ENCODE measurements around the gene BTBD16. TPM values are rescaled to one million over a fixed set of nuclear protein-coding genes. Genes with fewer than 3 reads are reported as not detected.

The BTBD16 gene
- total and polyA plus RNA-seq, 2 experiments from 2014 or later, result 0.09 to 0.16 TPM

- no peaks in the 10 kb centered on the region for H3K36me3 ChIP-seq
- no peak overlapping the region for H3K27ac ChIP-seq
- no peak for DNase-seq (ENCODE audit: low read depth in 1 of 2, low spot score in 1 of 2)
- H3K4me1 ChIP-seq (ENCODE audit: low read depth), result no peaks in the 10 kb centered on the region
- H3K9me3 ChIP-seq (ENCODE audit: low read depth), result no peaks in the 10 kb centered on the region
- TF ChIP-seq, protein P1, sequence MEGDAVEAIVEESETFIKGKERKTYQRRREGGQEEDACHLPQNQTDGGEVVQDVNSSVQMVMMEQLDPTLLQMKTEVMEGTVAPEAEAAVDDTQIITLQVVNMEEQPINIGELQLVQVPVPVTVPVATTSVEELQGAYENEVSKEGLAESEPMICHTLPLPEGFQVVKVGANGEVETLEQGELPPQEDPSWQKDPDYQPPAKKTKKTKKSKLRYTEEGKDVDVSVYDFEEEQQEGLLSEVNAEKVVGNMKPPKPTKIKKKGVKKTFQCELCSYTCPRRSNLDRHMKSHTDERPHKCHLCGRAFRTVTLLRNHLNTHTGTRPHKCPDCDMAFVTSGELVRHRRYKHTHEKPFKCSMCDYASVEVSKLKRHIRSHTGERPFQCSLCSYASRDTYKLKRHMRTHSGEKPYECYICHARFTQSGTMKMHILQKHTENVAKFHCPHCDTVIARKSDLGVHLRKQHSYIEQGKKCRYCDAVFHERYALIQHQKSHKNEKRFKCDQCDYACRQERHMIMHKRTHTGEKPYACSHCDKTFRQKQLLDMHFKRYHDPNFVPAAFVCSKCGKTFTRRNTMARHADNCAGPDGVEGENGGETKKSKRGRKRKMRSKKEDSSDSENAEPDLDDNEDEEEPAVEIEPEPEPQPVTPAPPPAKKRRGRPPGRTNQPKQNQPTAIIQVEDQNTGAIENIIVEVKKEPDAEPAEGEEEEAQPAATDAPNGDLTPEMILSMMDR (IDR thresholded peaks at IDR 0.05; ENCODE audit: low read depth, low read length), result no peak
- H3K4me3 ChIP-seq, result no peak overlapping the region
- no peaks in the 10 kb centered on the region for H3K27me3 ChIP-seq
Observed at GRCh38 chr10:122354383-122354782, 83.3 kb downstream of the BTBD16 start.

- TF ChIP-seq, protein P1 (IDR thresholded peaks at IDR 0.05; ENCODE audit: low read depth, low read length), result no peak
- no peaks in the 10 kb centered on the region for H3K36me3 ChIP-seq
- DNase-seq (ENCODE audit: low read depth in 1 of 2, low spot score in 1 of 2), result no peak
- H3K4me3 ChIP-seq, result no peak overlapping the region
- no peaks in the 10 kb centered on the region for H3K9me3 ChIP-seq (ENCODE audit: low read depth)
- H3K27me3 ChIP-seq, result no peaks in the 10 kb centered on the region
- no peak overlapping the region for H3K27ac ChIP-seq
- no peaks in the 10 kb centered on the region for H3K4me1 ChIP-seq (ENCODE audit: low read depth)
Observed at GRCh38 chr10:122357685-122358084, 86.6 kb downstream of the BTBD16 start.

DNA sequence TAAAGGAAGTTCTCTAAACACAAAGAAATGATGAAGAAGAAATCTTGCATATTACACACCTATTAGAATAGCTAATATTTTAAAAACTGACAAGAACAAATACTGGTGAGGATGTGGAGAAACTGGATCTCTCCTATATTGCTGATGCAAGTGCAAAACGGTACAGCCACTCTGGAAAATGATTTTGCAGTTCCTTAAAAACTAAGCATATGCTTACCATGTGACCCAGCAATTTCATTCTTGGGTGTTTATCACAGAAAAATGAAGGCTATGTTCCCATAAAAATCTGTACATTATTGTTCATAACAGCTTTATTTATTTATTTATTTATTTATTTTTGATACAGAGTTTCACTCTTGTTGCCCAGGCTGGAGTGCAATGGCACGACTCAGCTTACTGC is 88.5 kb downstream of the BTBD16 start:
- no peaks in the 10 kb centered on the region for H3K9me3 ChIP-seq (ENCODE audit: low read depth)
- H3K27ac ChIP-seq, result no peak overlapping the region
- DNase-seq (ENCODE audit: low read depth in 1 of 2, low spot score in 1 of 2), result no peak
- TF ChIP-seq, protein P1 (IDR thresholded peaks at IDR 0.05; ENCODE audit: low read depth, low read length), result no peak
- H3K36me3 ChIP-seq, result no peaks in the 10 kb centered on the region
- no peaks in the 10 kb centered on the region for H3K4me1 ChIP-seq (ENCODE audit: low read depth)
- no peaks in the 10 kb centered on the region for H3K27me3 ChIP-seq
- H3K4me3 ChIP-seq, result no peak overlapping the region

- H3K4me3 ChIP-seq, result no peak overlapping the region
- H3K4me1 ChIP-seq (ENCODE audit: low read depth), result no peaks in the 10 kb centered on the region
- H3K27me3 ChIP-seq, result no peaks in the 10 kb centered on the region
- H3K36me3 ChIP-seq, result no peaks in the 10 kb centered on the region
- DNase-seq (ENCODE audit: low read depth in 1 of 2, low spot score in 1 of 2), result no peak
- H3K27ac ChIP-seq, result no peak overlapping the region
- no peaks in the 10 kb centered on the region for H3K9me3 ChIP-seq (ENCODE audit: low read depth)
- TF ChIP-seq, protein P1 (IDR thresholded peaks at IDR 0.05; ENCODE audit: low read depth, low read length), result no peak
Observed at GRCh38 chr10:122361046-122361445, 90.0 kb downstream of the BTBD16 start.

- H3K9me3 ChIP-seq (ENCODE audit: low read depth), result no peaks in the 10 kb centered on the region
- TF ChIP-seq, protein P1 (IDR thresholded peaks at IDR 0.05; ENCODE audit: low read depth, low read length), result no peak
- H3K27me3 ChIP-seq, result no peaks in the 10 kb centered on the region
- H3K36me3 ChIP-seq, result no peaks in the 10 kb centered on the region
- no peak overlapping the region for H3K4me3 ChIP-seq
- no peaks in the 10 kb centered on the region for H3K4me1 ChIP-seq (ENCODE audit: low read depth)
- H3K27ac ChIP-seq, result no peak overlapping the region
- DNase-seq (ENCODE audit: low read depth in 1 of 2, low spot score in 1 of 2), result no peak
Observed at GRCh38 chr10:122362031-122362592, 91.0 kb downstream of the BTBD16 start.
